GM18907 (cell line): ENCODE data around the gene PRAMEF17.
"Not testable (repeated sequence)": the region's sequence is repeated elsewhere in the genome, so short reads cannot be mapped to it uniquely, and the experiment has no call there.

ENCODE experiments used
- ATAC-seq: cut with Tn5 transposase; IDR thresholded peaks from one replicate; pipeline ENCODE4 v1.9.1; 2021; ENCODE audit warnings: mild to moderate bottlenecking, moderate library complexity; ENCODE audit not compliant: unreplicated experiment

Gene PRAMEF17, protein sequence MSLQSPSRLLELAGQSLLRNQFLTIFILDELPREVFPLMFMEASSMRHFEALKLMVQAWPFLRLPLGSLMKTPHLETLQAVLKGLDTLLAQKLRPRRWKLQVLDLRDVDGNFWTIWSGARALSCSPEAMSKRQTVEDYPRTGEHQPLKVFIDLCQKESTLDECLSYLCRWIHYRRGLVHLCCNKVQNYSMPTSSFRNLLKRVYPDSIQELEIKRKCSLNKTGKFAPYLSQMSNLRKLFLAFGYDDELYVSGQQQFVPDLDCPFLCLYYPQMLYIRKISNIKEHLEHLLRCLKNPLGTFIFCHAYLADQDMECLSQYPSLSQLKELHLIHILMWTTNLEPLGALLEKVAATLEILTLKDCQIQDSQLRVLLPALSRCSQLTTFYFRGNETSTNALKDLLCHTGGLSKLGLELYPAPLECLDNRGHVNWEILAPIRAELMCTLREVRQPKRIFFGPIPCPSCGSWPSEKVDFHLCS

DNA sequence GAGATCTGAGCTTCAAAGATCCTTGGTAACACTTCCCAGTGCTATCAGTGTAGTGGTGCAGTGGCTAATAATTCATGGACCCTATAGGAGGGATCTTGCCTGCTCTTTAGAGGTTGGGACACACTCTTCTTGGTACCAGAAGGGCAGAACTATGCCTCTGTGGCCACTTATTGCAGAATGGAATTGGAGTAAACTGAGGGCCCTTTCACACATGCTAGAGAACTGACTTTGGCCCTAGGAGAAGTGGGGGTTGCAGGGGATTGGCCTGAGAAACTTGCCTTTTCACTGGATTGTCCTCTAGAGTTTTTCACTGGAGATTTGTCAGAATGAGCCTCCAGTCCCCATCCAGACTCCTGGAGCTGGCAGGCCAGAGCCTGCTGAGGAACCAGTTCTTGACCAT is at the start of gene PRAMEF17:
TSS of gene PRAMEF17 (plus strand) at position 301 of the 400 bp plus-strand sequence. CDS start at position 327, 26 bp downstream.
- not testable (repeated sequence) for ATAC-seq

DNA sequence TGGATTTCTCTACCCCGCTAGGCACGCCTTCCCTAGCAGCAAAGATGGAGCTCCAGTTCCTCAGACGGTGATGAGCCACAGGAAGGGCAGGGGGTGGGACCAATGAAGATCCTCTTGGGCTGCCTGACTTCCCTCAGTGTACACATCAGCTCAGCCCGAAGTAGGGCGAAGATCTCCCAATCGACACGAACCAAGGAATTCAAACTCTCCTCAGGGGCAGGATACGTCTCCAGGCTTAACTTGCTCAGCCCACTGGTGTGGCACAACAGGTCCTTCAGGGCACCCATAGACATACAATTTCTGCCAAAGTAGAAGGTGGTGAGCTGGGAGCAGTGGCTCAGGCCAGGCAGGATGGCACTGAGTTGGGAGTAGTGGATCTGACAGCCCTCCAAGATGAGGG is 46.9 kb upstream of the PRAMEF17 start:
- ATAC-seq: not testable (repeated sequence)

DNA sequence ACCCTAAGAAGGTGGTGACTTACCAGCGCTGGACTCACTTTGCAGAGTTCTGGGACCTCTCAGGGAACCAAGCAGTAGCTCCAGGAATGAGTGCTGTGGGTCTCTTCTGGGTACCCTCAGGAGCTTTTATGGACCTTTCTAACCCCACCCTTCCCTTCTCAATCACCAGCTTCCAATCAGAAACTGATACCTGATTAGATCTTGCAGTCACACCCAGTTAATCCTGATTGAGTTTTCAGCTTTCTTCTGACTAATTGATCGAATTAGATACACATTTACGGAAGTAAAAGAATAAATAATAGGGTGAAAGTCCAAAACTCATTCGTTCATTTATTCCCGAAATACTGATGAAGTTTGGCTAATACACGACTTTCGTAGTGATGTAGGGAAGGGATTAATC is 42.4 kb upstream of the PRAMEF17 start, which contains the start of gene PRAMEF14:
TSS of gene PRAMEF14 (minus strand) at position 101 of the 400 bp plus-strand sequence. CDS start 1,820 bp downstream, outside the sequence.
- not testable (repeated sequence) for ATAC-seq

DNA sequence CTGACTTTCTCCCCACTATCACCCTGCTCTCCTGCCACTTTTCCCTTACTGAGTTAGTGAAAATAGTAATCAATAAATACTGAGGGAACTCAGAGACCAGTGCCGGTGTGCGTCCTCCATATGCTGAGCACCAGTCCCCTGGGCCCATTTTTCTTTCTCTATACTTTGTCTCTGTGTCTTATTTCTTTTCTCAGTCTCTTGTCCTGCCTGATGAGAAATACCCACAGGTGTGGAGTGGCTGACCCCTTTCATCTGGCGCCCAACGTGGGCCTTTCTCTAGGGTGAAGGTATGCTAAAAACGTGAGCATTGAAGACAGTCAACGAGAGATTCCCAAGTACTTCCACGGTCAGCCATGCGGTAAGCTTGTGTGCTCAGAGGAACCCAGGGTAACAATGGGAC is 36.0 kb upstream of the PRAMEF17 start:
- ATAC-seq: not testable (repeated sequence)

DNA sequence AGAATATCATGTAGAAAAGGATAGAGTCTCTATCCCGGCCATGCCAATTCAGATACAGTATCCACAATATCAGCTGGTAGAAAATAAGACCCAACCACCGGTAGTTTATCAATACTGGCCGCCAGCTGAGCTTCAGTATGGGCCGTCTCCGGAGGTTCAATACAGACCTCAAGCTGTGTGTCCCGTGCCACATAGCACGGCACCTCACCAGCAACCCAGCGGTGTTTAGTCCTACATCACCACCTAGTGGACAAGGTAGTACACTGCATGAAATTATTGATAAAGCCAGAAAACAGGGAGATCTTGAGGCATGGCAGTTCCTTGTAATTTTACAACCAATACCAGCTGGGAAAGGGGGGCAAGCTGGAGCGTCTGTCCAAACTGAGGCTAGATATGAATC is 35.0 kb upstream of the PRAMEF17 start:
- ATAC-seq: not testable (repeated sequence)

DNA sequence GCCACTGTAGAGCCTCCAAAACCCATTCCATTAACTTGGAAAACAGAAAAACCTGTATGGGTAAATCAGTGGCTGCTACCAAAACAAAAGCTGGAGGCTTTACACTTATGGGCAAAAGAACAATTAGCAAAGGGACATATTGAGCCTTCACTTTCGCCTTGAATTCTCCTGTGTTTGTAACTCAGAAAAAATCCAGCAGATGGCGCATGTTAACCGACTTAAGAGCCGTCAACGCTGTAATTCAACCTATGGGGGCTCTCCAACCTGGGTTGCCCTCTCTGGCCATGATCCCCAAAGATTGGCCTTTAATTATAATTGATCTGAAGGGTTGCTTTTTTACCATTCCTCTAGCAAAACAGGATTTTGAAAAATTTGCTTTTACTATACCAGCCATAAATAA is 32.7 kb upstream of the PRAMEF17 start:
- ATAC-seq: not testable (repeated sequence)

DNA sequence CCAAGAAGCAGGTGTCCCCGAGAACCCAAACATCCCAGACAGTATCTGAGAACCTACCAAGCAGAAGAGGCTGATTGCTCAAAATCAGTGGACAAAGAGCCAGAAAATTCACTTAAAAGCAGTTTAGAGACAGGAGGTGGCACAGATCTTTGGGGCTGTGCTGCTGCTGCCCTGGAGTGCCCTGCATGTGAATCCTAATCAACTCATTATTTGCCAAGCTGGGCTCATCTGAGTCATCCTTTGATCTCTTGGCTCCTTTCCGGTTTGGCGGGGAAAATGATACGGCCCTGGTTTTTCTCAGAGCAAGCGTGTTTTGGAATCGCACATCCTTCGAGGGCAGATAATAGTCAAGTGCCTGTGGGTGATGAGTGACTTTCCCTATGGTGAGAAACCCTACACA is 27.1 kb upstream of the PRAMEF17 start:
- not testable (repeated sequence) for ATAC-seq

DNA sequence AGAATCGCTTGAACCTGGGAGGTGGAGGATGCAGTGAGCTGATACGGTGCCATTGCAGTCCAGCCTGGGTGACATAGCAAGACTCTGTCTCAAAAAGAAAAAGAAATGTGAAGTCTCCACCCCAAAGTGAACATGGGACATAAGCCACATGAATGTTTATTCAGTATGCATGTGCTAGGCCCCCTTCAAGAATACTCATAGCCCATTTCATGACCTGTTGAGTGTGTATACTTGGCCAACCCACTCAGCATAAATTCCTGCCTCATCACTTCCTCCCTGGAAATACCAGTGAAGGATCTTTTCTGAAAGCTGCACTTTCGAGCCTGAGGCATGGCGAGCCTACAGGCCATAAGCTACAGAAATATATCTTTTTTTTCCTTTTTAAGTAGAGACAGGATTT is 24.5 kb upstream of the PRAMEF17 start:
- ATAC-seq: not testable (repeated sequence)

DNA sequence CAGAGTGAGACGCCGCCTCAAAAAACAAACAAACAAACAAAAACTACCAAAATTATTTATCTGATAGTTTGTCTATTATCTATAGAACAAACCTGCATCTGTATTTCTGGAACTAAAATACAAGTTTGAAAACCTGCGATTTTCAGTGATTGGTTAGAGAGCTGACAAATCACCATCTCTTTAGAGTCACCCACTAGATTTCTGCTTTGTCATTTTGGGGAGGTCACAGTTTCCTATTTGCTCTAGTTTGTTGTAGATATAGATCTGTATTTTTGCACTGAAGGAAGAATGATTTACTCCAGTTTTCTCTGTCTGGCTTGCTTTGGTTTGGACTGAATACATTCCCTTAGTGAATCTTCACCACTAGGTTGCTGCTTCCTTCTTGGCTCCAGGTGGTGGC is 22.9 kb upstream of the PRAMEF17 start:
- ATAC-seq: not testable (repeated sequence)

DNA sequence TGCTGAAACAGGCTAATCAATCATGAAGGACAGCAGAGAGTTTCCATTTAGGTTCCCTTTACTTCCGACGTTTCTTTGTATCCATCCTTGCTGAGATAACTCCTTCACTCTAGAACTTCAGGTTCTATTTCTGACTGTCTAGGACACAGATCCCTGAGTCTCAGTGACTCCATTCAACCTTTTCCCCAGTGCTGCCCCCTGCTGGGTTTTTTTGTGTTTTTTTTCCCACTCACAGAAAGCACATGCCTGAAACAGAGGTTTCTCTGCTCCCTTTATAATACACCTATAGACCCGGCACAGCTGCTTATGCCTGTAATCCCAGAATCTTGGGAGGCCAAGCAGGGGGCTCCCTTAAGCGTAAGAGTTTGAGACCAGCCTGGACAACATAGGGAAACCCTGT is 20.9 kb upstream of the PRAMEF17 start:
- ATAC-seq: not testable (repeated sequence)

DNA sequence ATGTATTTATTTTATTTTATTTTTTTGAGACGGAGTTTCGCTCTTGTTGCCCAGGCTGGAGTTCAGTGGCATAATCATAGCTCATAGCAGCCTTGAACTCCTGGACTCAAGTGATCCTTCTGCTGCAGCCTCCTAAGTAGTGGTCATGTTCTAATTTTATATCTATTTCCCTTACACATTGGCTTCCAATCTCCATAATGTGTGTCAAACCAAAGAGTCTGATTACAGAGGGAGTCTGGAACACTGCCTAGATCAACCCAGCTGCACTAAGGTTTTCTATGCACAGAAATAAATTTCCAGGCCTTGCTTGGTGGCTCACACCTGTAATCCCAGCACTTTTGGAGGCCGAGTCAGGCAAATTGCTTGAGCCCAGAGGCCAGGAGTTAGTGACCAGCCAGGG is 10.4 kb upstream of the PRAMEF17 start:
- not testable (repeated sequence) for ATAC-seq

DNA sequence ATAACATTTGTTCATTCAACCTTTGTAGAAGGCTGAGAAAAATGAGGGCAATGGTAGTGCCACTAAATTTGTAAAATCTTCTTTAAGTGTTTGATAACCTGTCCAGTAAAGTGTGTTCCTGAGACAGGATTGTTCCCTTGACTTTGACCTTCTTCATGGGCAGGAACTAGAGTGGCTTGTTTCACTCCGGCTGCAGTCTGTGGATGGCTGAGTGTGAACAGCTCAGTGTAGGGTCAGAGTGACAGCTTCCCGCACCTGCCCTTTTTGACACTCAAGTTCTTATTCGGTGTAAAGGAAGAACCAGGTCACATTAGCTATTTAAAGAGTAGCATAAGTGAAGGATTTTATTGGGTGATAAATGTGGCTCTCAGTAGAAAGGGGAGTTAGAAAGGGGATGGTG is 9.1 kb upstream of the PRAMEF17 start:
- not testable (repeated sequence) for ATAC-seq

DNA sequence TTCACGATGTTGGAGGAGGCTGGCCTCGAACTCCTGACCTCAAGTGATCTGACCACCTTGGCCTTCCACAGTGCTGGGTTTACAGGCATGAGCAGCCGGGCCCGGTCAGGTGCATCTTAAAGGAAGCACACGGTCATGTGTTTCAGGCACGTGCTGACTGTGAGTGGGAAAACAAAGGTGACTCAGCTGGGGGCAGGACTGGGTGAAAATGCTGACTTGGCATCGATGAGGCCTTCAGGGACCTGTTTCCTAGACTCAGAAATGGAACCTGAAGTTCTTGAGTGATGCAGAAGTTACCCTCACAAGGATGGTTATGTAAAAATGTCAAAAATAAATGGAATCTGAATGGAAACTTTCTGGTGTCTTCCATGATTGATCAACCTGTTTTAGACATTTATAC is 3.6 kb downstream of the PRAMEF17 start:
- ATAC-seq: not testable (repeated sequence)

DNA sequence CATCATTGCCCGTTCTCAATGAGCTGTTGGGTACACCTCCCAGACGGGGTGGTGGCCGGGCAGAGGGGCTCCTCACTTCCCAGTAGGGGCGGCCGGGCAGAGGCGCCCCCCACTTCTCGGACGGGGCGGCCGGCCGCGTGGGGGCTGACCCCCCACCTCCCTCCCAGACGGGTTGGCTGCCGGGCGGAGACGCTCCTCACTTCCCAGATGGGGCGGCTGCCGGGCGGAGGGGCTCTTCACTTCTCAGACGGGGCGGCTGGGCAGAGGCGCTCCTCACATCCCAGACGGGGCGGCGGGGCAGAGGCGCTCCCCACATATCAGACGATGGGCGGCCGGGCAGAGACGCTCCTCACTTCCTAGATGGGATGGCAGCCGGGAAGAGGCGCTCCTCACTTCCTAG is 5.3 kb downstream of the PRAMEF17 start:
- not testable (repeated sequence) for ATAC-seq

DNA sequence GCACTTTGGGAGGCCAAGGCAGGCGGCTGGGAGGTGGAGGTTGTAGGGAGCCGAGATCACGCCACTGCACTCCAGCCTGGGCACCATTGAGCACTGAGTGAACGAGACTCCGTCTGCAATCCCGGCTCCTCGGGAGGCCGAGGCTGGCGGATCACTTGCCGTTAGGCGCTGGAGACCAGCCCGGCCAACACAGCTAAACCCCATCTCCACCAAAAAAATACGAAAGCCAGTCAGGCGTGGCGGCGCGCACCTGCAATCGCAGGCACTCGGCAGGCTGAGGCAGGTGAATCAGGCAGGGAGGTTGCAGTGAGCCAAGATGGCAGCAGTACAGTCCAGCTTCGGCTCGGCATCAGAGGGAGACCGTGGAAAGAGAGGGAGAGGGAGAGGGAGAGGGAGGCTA is 5.9 kb downstream of the PRAMEF17 start:
- ATAC-seq: not testable (repeated sequence)

DNA sequence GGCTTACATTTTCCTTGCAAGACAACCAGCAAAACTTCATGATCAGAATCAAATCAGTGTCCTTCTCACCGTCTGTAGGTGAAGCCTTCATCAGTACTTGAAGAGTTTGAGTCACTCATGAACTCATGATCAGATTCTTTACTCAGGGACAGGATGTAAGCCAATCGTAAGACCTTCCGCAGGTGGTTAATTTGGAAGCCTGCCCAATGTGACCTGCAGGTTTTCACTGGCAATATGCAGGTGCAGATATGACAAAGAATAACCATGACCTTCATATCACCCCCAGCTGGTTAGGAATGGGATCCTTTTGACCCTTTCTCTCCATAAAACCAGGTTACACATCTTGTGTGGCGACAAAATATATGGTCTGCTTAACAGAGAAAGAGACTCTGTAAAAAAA is 18.4 kb downstream of the PRAMEF17 start:
- ATAC-seq: no peak

DNA sequence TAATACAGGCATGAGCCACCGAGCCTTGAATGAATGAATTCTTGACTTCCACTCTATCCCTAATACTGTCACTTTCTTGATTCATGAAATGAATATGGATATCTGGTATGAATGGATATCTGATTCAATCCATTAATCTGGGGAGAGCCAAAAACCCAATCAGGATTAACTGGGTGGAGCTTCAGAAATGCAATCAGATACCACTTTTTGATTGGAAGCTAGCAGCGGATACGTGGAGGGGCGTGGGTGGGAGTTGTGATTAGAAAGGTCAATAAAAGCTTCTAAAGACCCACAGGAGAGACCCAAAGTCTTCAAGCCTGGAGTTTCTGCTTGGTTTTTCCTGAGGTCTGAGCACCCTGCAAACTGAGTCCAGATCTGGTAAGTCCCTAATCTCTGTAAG is 20.7 kb downstream of the PRAMEF17 start, which contains the start of gene PRAMEF20:
TSS of gene PRAMEF20 (plus strand) at position 301 of the 400 bp plus-strand sequence. CDS start 5,905 bp downstream, outside the sequence.
- ATAC-seq: not testable (repeated sequence)

DNA sequence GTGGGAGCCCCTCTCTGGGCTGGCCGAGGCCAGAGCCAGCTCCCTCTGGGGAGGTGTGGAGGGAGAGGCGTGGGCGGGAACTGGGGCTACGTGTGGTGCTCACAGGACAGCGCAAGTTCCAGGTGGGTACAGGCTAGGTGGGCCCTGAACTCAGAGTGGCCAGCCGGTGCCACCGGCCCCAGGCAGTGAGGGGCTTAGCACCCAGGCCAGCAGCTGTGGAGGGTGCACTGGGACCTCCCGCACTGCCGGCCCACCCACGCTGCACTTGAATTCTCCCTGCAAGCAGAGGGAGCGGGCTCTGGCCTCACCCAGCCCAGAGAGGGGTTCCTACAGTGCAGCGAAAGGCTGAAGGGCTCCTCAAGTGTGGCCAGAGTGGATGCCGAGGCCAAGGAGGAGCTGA is 41.1 kb downstream of the PRAMEF17 start:
- no peak for ATAC-seq

DNA sequence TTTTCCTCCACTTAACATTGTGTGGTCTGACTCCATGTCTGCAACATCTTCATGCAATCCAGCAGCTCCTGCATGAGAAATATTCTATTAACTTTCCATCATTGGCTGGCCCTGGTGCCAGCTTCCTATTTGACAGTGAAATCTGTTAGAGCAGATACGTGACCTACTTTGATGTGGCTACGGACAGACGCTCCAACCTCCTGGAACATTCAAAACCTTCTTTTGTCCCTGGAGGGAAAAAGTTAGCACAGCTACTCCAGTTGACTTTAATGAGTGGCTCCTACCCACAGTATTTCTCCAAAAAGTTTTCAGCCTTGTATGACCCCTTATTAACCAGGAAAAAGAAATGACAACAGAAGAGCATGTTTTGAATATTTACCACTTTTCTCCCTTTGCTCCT is 42.8 kb downstream of the PRAMEF17 start:
- no peak for ATAC-seq

DNA sequence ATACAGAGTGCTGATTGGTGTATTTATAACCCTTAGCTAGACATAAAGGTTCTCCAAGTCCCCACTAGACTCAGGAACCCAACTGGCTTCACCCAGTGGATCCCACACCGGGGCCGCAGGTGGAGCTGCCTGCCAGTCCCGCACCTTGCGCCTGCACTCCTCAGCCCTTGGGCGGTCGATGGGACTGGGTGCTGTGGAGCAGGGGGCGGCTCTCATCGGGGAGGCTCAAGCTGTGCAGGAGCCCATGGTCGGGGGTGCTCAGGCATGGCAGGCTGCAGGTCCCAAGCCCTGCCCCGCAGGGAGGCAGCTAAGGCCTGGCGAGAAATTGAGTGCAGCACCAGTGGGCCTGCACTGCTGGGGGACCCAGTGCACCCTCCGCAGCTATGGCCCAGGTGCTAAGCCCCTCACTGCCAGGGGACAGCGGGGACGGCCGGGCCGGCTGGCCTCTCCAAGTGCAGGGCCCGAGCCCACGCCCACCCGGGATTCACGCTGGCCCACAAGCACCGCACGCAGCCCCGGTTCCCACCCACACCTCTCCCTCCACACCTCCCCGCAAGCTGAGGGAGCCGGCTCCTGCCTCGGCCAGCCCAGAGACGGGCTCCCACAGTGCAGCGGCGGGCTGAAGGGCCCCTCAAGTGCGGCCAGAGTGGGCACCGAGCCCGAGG is 44.4 kb downstream of the PRAMEF17 start:
- not testable (repeated sequence) for ATAC-seq

DNA sequence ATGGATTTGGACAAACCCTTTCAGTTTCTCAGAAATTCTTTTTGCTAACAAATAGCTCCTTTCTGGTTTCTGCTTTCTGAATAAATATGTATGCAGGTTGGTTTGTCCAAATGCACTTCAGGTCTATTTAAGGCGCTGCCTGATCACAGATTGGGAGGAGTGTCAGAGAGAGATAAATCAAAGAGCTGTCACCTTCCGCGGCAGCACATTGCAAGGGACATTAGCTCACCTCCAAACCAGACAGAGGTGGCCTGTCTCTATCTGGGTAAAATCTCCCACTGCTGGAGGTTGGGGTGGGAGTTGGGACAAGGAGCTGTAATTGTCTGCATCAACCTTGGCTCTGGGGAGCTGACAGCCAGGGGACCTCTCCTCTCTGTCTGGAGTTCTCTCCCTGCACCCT is 46.0 kb downstream of the PRAMEF17 start:
- no peak for ATAC-seq
